Activated naive CD8-positive, alpha-beta T cell (primary cell): ENCODE measurements around the gene KLK15.

Experiments
- H3K27ac Mint-ChIP-seq: one replicate; pipeline ENCODE4 v1.8.0; 2021; ENCODE audit warnings: mixed read lengths
- H3K27me3 Mint-ChIP-seq: one replicate; pipeline ENCODE4 v1.8.0; 2021; ENCODE audit warnings: mixed read lengths
- H3K36me3 Mint-ChIP-seq: one replicate; pipeline ENCODE4 v1.8.0; 2021; ENCODE audit warnings: mixed read lengths
- H3K4me1 Mint-ChIP-seq: one replicate; pipeline ENCODE4 v1.8.0; 2021; ENCODE audit warnings: low read depth, mixed read lengths
- H3K4me3 Mint-ChIP-seq: one replicate; pipeline ENCODE4 v1.8.0; 2021; ENCODE audit warnings: mild to moderate bottlenecking, mixed read lengths
- H3K9me3 Mint-ChIP-seq: one replicate; pipeline ENCODE4 v1.8.0; 2021; ENCODE audit warnings: low read depth, mixed read lengths

Gene KLK15

GRCh38 chr19:50797781-50798658, 35.4 kb downstream of the KLK15 start:
- no peak overlapping the region for H3K4me3 Mint-ChIP-seq
- no peak overlapping the region for H3K27ac Mint-ChIP-seq
- H3K27me3 Mint-ChIP-seq: no peaks in the 10 kb centered on the region
- H3K4me1 Mint-ChIP-seq: peaks cover 25% of the 10 kb centered on the region
- H3K36me3 Mint-ChIP-seq: peaks cover 12% of the 10 kb centered on the region
- H3K9me3 Mint-ChIP-seq: no peaks in the 10 kb centered on the region

DNA sequence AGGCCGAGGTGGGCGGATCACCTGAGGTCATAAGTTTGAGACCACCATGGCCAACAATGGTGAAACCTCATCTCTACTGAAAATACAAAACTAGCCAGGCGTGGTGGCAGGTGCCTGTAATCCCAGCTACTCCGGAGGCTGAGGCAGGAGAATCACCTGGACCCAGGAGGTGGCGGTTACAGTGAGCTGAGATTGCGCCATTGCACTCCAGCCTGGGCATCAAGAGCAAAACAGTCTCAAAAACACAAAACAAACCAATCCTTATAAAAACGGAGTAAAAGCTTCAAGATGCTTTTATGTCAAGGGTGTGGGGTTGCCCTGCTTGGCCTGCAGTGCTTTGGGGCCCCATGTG, 36.0 kb downstream of the KLK15 start:
- Mint-ChIP-seq H3K27me3 (no peaks in the 10 kb centered on the region), H3K4me3 (no peak overlapping the region), H3K27ac (no peak overlapping the region), H3K9me3 (no peaks in the 10 kb centered on the region), H3K36me3 (peaks cover 9% of the 10 kb centered on the region), H3K4me1 (peaks cover 18% of the 10 kb centered on the region)

GRCh38 chr19:50796634-50797428, 36.5 kb downstream of the KLK15 start:
- no peak overlapping the region for H3K4me3 Mint-ChIP-seq
- no peaks in the 10 kb centered on the region for H3K27me3 Mint-ChIP-seq
- no peaks in the 10 kb centered on the region for H3K9me3 Mint-ChIP-seq
- H3K36me3 Mint-ChIP-seq: peaks cover 7% of the 10 kb centered on the region
- peaks cover 14% of the 10 kb centered on the region for H3K4me1 Mint-ChIP-seq
- H3K27ac Mint-ChIP-seq: no peak overlapping the region

GRCh38 chr19:50796128-50796633, 37.2 kb downstream of the KLK15 start:
- Mint-ChIP-seq H3K9me3 (no peaks in the 10 kb centered on the region), H3K27ac (no peak overlapping the region), H3K4me3 (no peak overlapping the region), H3K27me3 (no peaks in the 10 kb centered on the region), H3K36me3 (peaks cover 6% of the 10 kb centered on the region), H3K4me1 (peaks cover 12% of the 10 kb centered on the region)

GRCh38 chr19:50795664-50796073, 37.7 kb downstream of the KLK15 start:
- Mint-ChIP-seq H3K4me1 (peaks cover 7% of the 10 kb centered on the region), H3K27me3 (no peaks in the 10 kb centered on the region), H3K9me3 (no peaks in the 10 kb centered on the region), H3K27ac (no peak overlapping the region), H3K4me3 (no peak overlapping the region), H3K36me3 (peaks cover 2% of the 10 kb centered on the region)

- peak overlapping the region; percentile 66 for H3K27ac Mint-ChIP-seq
- no peaks in the 10 kb centered on the region for H3K36me3 Mint-ChIP-seq
- no peaks in the 10 kb centered on the region for H3K27me3 Mint-ChIP-seq
- H3K4me1 Mint-ChIP-seq: peaks cover 6% of the 10 kb centered on the region
- no peaks in the 10 kb centered on the region for H3K9me3 Mint-ChIP-seq
- H3K4me3 Mint-ChIP-seq: no peak overlapping the region
These were observed 38.3 kb downstream of the KLK15 start for GRCh38 chr19:50794876-50795663.

DNA sequence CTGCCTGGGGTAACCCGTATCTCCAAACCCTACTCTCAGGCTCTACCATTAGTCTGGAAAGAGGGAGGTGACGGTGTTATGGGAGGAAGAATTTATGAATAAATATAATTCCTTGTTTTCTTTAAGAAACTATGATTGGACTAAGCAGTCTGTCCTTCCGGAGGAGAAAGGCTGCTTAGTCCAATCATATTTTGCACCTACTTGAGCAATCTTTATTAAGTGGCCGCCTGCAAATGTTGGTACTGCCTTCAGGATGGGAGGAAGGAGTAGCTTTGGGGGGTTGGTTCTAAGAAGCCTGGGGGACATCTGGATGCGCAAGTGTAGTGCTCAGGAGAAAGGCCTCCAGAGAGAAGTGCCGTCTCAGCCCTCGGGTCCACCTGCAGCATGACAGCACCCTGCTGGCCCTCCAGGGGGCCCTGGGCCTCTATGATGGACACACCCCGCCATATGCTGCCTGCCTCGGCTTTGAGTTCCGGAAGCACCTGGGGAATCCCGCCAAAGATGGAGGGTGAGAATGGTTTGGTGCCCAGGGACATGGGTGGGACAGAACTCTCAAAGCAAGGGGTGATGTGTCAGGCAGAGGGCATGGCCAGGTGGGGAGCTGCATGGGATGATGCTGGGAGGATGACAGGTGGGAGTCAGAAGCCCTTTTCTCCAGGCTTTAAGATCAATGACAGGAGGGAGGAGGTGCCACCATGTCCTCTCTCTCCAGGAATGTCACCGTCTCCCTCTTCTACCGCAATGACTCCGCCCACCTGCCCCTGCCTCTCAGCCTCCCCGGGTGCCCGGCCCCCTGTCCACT, 39.1 kb downstream of the KLK15 start:
- Mint-ChIP-seq H3K27me3 (no peaks in the 10 kb centered on the region), H3K36me3 (no peaks in the 10 kb centered on the region), H3K9me3 (no peaks in the 10 kb centered on the region), H3K27ac (peak overlapping the region; percentile 10), H3K4me3 (no peak overlapping the region), H3K4me1 (peaks cover 6% of the 10 kb centered on the region)

- Mint-ChIP-seq H3K36me3 (no peaks in the 10 kb centered on the region), H3K4me3 (no peak overlapping the region), H3K27me3 (no peaks in the 10 kb centered on the region), H3K27ac (no peak overlapping the region), H3K4me1 (peaks cover 6% of the 10 kb centered on the region), H3K9me3 (no peaks in the 10 kb centered on the region)
These were observed 39.8 kb downstream of the KLK15 start for GRCh38 chr19:50793558-50794065.

GRCh38 chr19:50792272-50793250, 40.8 kb downstream of the KLK15 start:
- H3K27me3 Mint-ChIP-seq: no peaks in the 10 kb centered on the region
- H3K4me1 Mint-ChIP-seq: peaks cover 6% of the 10 kb centered on the region
- no peak overlapping the region for H3K4me3 Mint-ChIP-seq
- no peak overlapping the region for H3K27ac Mint-ChIP-seq
- H3K9me3 Mint-ChIP-seq: no peaks in the 10 kb centered on the region
- H3K36me3 Mint-ChIP-seq: no peaks in the 10 kb centered on the region

DNA sequence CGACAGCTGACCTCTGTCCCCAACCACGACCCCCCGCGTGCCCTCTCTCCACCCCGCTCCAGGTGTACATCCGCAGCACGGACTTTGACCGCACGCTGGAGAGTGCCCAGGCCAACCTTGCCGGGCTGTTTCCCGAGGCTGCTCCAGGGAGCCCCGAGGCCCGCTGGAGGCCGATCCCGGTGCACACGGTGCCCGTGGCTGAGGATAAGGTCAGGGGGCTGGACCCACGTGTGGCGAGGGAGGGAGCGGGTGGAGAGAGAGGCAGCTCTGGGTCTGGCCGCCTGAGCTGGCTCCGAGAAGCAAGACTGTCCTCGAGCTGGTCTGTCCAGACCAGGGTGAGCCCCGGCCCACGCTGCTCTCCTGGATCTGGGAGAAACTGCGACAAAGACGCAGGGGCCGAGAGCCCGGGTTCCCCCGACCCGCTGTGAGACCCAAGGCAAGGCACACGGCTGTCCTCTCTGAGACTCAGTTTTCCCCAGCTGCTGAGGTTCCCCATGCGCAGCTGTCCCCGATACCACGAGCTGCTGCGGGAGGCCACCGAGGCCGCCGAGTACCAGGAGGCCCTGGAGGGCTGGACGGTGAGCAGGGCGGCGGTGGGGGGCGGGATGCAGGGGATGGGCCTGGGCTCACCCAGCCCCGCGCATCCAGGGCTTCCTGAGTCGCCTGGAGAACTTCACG, 41.6 kb downstream of the KLK15 start:
- no peak overlapping the region for H3K4me3 Mint-ChIP-seq
- H3K9me3 Mint-ChIP-seq: no peaks in the 10 kb centered on the region
- H3K4me1 Mint-ChIP-seq: peaks cover 6% of the 10 kb centered on the region
- H3K36me3 Mint-ChIP-seq: no peaks in the 10 kb centered on the region
- no peaks in the 10 kb centered on the region for H3K27me3 Mint-ChIP-seq
- H3K27ac Mint-ChIP-seq: no peak overlapping the region

- peak overlapping the region; percentile 80 for H3K27ac Mint-ChIP-seq
- H3K9me3 Mint-ChIP-seq: no peaks in the 10 kb centered on the region
These were observed 42.4 kb downstream of the KLK15 start for GRCh38 chr19:50790922-50791467.

DNA sequence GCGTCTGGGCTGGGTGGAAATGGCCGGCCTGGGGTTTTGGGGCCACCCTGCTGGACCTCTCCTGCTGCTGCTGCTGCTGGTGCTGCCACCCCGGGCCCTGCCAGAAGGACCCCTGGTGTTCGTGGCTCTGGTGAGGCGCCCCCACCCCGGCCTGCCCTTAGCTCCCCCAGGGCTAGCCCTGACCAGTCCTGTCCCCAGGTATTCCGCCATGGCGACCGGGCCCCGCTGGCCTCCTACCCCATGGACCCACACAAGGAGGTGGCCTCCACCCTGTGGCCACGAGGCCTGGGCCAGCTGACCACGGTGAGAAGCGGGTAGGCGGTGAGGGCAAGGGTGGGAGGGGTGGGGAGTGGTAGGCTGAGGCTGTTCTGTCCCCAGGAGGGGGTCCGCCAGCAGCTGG, 43.0 kb downstream of the KLK15 start, which contains the start of gene ACP4:
TSS of gene ACP4 (plus strand) at position 20 of the 400 bp plus-strand sequence. CDS start at position 20, 0 bp downstream.
- Mint-ChIP-seq H3K9me3 (no peaks in the 10 kb centered on the region), H3K4me1 (peaks cover 6% of the 10 kb centered on the region), H3K36me3 (no peaks in the 10 kb centered on the region), H3K27ac (peak within 1 kb of the TSS; percentile 80), H3K27me3 (no peaks in the 10 kb centered on the region), H3K4me3 (no peak within 1 kb of the TSS)

More at GRCh38 chr19:50790922-50791467, 42.4 kb downstream of the KLK15 start:
- no peaks in the 10 kb centered on the region for H3K36me3 Mint-ChIP-seq
- peaks cover 6% of the 10 kb centered on the region for H3K4me1 Mint-ChIP-seq
- H3K4me3 Mint-ChIP-seq: no peak overlapping the region
- H3K27me3 Mint-ChIP-seq: no peaks in the 10 kb centered on the region
